Trophoblast cell (in vitro differentiated cells and primary cell): Measurements from ENCODE around the gene SHROOM3.

Experiments used
- DNase-seq, 2 donors: peaks; one replicate each; pipeline ENCODE4 v3.0.0-alpha.2; 2016
- H2AFZ ChIP-seq: 2 replicates; pipeline ENCODE4 v1.6.1; 2013; ENCODE audit warnings: low read length, moderate library complexity, mild to moderate bottlenecking; ENCODE audit not compliant: insufficient read depth, poor library complexity
- H2AK5ac ChIP-seq: 2 replicates; pipeline ENCODE4 v1.6.1; 2013; ENCODE audit warnings: mild to moderate bottlenecking, low read length
- H2BK120ac ChIP-seq: 2 replicates; pipeline ENCODE4 v1.6.1; 2013; ENCODE audit warnings: low read length, mild to moderate bottlenecking, moderate library complexity; ENCODE audit not compliant: insufficient read depth, poor library complexity
- H2BK12ac ChIP-seq: 2 replicates; pipeline ENCODE4 v1.6.1; 2013; ENCODE audit warnings: mild to moderate bottlenecking, low read length, moderate library complexity
- H2BK5ac ChIP-seq: 2 replicates; pipeline ENCODE4 v1.6.1; 2013; ENCODE audit warnings: low read length, low read depth, moderate library complexity, mild to moderate bottlenecking; ENCODE audit not compliant: poor library complexity
- H3K14ac ChIP-seq: 2 replicates; pipeline ENCODE4 v1.6.1; 2013; ENCODE audit warnings: mild to moderate bottlenecking, low read length
- H3K18ac ChIP-seq: 2 replicates; pipeline ENCODE4 v1.6.1; 2013; ENCODE audit warnings: mild to moderate bottlenecking, low read length
- H3K23ac ChIP-seq: 2 replicates; pipeline ENCODE4 v1.6.1; 2013; ENCODE audit warnings: low read length
- H3K27ac ChIP-seq: 2 replicates; pipeline ENCODE4 v1.5.1; 2013; ENCODE audit warnings: low read depth, mild to moderate bottlenecking, inconsistent platforms, low read length, moderate library complexity
- H3K27me3 ChIP-seq: 2 replicates; pipeline ENCODE4 v1.6.1; 2013; ENCODE audit warnings: inconsistent platforms, mild to moderate bottlenecking, low read length, moderate library complexity; ENCODE audit not compliant: insufficient read depth
- H3K36me3 ChIP-seq, 2 experiments: 1 replicate in 1 of 2; 2 replicates in 1 of 2; pipeline ENCODE4 v1.6.1; 2013; ENCODE audit warnings: low read length in 2 of 2, mild to moderate bottlenecking in 2 of 2, moderate library complexity in 1 of 2; ENCODE audit not compliant: insufficient read depth in 2 of 2, control insufficient read depth in 1 of 2
- H3K4ac ChIP-seq: 2 replicates; pipeline ENCODE4 v1.6.1; 2013; ENCODE audit warnings: low read depth, mild to moderate bottlenecking, low read length, moderate library complexity
- H3K4me1 ChIP-seq, 2 experiments: 1 replicate in 1 of 2; 2 replicates in 1 of 2; pipeline ENCODE4 v1.6.1; 2013; ENCODE audit warnings: low read length in 2 of 2, mild to moderate bottlenecking in 2 of 2, moderate library complexity in 1 of 2; ENCODE audit not compliant: insufficient read depth in 2 of 2, control insufficient read depth in 1 of 2
- H3K4me2 ChIP-seq: 2 replicates; pipeline ENCODE4 v1.6.1; 2013; ENCODE audit warnings: inconsistent platforms, mild to moderate bottlenecking, low read length, moderate library complexity
- H3K4me3 ChIP-seq: 2 replicates; pipeline ENCODE4 v1.5.1; 2013; ENCODE audit warnings: mild to moderate bottlenecking, low read depth, low read length, inconsistent platforms
- H3K79me1 ChIP-seq: one replicate; pipeline ENCODE4 v1.6.1; 2013; ENCODE audit warnings: low read length
- H3K79me2 ChIP-seq: 2 replicates; pipeline ENCODE4 v1.6.1; 2013; ENCODE audit warnings: low read length, mild to moderate bottlenecking; ENCODE audit not compliant: control insufficient read depth, insufficient read depth, poor library complexity
- H3K9ac ChIP-seq: 2 replicates; pipeline ENCODE4 v1.6.1; 2013; ENCODE audit warnings: mild to moderate bottlenecking, low read length
- H3K9me3 ChIP-seq: 2 replicates; pipeline ENCODE4 v1.6.1; 2013; ENCODE audit warnings: low read depth, mild to moderate bottlenecking, control low read depth, inconsistent platforms, low read length; ENCODE audit not compliant: insufficient read depth
- H4K12ac ChIP-seq: 2 replicates; pipeline ENCODE4 v1.6.1; 2013; ENCODE audit warnings: low read depth, mild to moderate bottlenecking, low read length, moderate library complexity
- H4K8ac ChIP-seq: 2 replicates; pipeline ENCODE4 v1.6.1; 2013; ENCODE audit warnings: low read depth, mild to moderate bottlenecking, low read length, moderate library complexity
- H4K91ac ChIP-seq: one replicate; pipeline ENCODE4 v1.6.1; 2013; ENCODE audit warnings: low read depth, mild to moderate bottlenecking, low read length, moderate library complexity
- WGBS: extraction: QIAGEN DNeasy Blood & Tissue Kit; methylation state at CpG from one replicate; pipeline ENCODE4 v1.1.7; 2013; ENCODE audit warnings: missing lambda C conversion rate; ENCODE audit not compliant: insufficient read length, insufficient coverage; ENCODE audit errors: extremely low coverage; 5-methylcytosine and 5-hydroxymethylcytosine counted together

SHROOM3 gene

GRCh38 chr4:76441881-76442280 is 6.9 kb downstream of the SHROOM3 start:
- Histone ChIP-seq H2BK120ac (no peak overlapping the region), H4K91ac (no peak overlapping the region), H3K4me2 (no peak overlapping the region), H3K14ac (no peak overlapping the region), H3K79me1 (no peaks in the 10 kb centered on the region), H2BK12ac (no peak overlapping the region), H3K23ac (no peak overlapping the region), H3K4me1 (no peaks in the 10 kb centered on the region), H3K79me2 (no peaks in the 10 kb centered on the region), H3K36me3 (no peaks in the 10 kb centered on the region), H2BK5ac (no peak overlapping the region), H2AK5ac (no peak overlapping the region), H3K9me3 (no peaks in the 10 kb centered on the region), H2AFZ (no peak overlapping the region), H3K27me3 (no peaks in the 10 kb centered on the region), H3K4ac (no peak overlapping the region), H4K12ac (no peak overlapping the region), H3K9ac (no peak overlapping the region), H3K27ac (no peak overlapping the region), H3K18ac (no peak overlapping the region), H4K8ac (no peak overlapping the region), H3K4me3 (no peak overlapping the region)
- WGBS = no CpG with 5 or more reads among the region's 9 CpGs
- DNase-seq = no peak

DNA sequence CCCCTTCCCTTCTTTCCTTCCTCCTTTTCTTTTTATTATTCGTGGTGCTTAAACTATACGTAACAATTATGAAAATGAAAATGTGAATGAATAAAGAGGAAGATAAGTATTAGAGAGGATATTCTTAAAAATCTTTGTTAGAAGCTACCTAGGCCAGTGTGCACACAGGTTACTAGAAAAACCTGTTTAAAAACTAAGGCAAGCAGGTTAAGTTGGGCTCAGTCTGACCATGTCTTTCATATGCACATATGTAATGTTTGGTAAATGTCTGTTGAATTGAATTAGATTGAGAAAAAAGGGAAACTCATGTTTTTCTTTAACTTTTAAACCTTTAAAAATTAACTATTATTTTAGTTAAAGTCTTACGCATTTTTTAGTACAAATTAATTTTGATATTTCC is 7.8 kb downstream of the SHROOM3 start:
- Histone ChIP-seq H2AFZ (no peak overlapping the region), H2AK5ac (no peak overlapping the region), H2BK12ac (no peak overlapping the region), H3K4me2 (no peak overlapping the region), H3K18ac (no peak overlapping the region), H3K9ac (no peak overlapping the region), H3K4me3 (no peak overlapping the region), H3K27me3 (no peaks in the 10 kb centered on the region), H3K79me1 (no peaks in the 10 kb centered on the region), H4K91ac (no peak overlapping the region), H3K4me1 (no peaks in the 10 kb centered on the region), H2BK5ac (no peak overlapping the region), H4K12ac (no peak overlapping the region), H3K79me2 (no peaks in the 10 kb centered on the region), H4K8ac (no peak overlapping the region), H3K4ac (no peak overlapping the region), H3K36me3 (no peaks in the 10 kb centered on the region), H3K9me3 (no peaks in the 10 kb centered on the region), H2BK120ac (no peak overlapping the region), H3K14ac (no peak overlapping the region), H3K23ac (no peak overlapping the region), H3K27ac (no peak overlapping the region)
- DNase-seq = no peak
- 100% methylated on average over 1 of the region's 3 CpGs for WGBS

DNA sequence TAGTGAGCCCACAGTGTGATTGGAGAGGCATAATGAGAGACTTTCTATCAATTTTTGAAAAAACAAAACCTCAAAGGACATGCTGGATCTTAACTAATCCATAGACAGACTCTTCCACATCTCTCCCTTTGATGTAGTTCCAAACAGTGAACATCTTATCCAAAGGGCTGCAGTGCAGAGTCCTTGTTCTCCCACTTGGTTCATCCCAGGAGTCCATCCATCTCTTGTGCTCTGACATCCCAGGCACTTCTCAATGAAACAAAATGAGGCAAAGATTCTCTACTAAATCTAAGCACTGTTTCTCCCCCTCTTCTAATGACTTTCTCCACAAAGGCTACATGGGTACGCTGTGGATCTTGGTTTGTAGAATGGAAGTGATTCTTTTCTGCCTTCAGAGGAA is 8.3 kb downstream of the SHROOM3 start:
- no peaks in the 10 kb centered on the region for H3K27me3 ChIP-seq
- H3K4ac ChIP-seq = no peak overlapping the region
- H4K91ac ChIP-seq = no peak overlapping the region
- no peak overlapping the region for H2BK5ac ChIP-seq
- no peak overlapping the region for H4K8ac ChIP-seq
- no peak overlapping the region for H3K9ac ChIP-seq
- H3K4me2 ChIP-seq = no peak overlapping the region
- DNase-seq = no peak
- no peaks in the 10 kb centered on the region for H3K4me1 ChIP-seq
- no peak overlapping the region for H3K14ac ChIP-seq
- H3K4me3 ChIP-seq = no peak overlapping the region
- H2BK12ac ChIP-seq = no peak overlapping the region
- no peak overlapping the region for H3K27ac ChIP-seq
- no CpG with 5 or more reads among the region's 1 CpG for WGBS
- no peaks in the 10 kb centered on the region for H3K79me2 ChIP-seq
- no peak overlapping the region for H2BK120ac ChIP-seq
- no peaks in the 10 kb centered on the region for H3K9me3 ChIP-seq
- no peaks in the 10 kb centered on the region for H3K79me1 ChIP-seq
- no peak overlapping the region for H2AK5ac ChIP-seq
- no peak overlapping the region for H3K18ac ChIP-seq
- H3K23ac ChIP-seq = no peak overlapping the region
- H2AFZ ChIP-seq = no peak overlapping the region
- no peaks in the 10 kb centered on the region for H3K36me3 ChIP-seq
- no peak overlapping the region for H4K12ac ChIP-seq

GRCh38 chr4:76445911-76446310 is 10.9 kb downstream of the SHROOM3 start:
- Histone ChIP-seq H3K4me1 (no peaks in the 10 kb centered on the region), H3K9ac (no peak overlapping the region), H3K23ac (no peak overlapping the region), H3K14ac (no peak overlapping the region), H2BK12ac (no peak overlapping the region), H2BK120ac (no peak overlapping the region), H4K91ac (no peak overlapping the region), H3K79me1 (no peaks in the 10 kb centered on the region), H2AFZ (no peak overlapping the region), H3K18ac (no peak overlapping the region), H2AK5ac (no peak overlapping the region), H3K36me3 (no peaks in the 10 kb centered on the region), H3K4me2 (no peak overlapping the region), H3K79me2 (no peaks in the 10 kb centered on the region), H3K4me3 (no peak overlapping the region), H4K8ac (no peak overlapping the region), H3K4ac (no peak overlapping the region), H3K27ac (no peak overlapping the region), H3K9me3 (no peaks in the 10 kb centered on the region), H2BK5ac (no peak overlapping the region), H3K27me3 (no peaks in the 10 kb centered on the region), H4K12ac (no peak overlapping the region)
- WGBS = no CpG with 5 or more reads among the region's 2 CpGs
- no peak for DNase-seq
